ELR (cell line): ENCODE data around the gene UROD.
"Not testable (repeated sequence)": the region's sequence is repeated elsewhere in the genome, so short reads cannot be mapped to it uniquely, and the experiment has no call there.

Experiments used
- DNase-seq: peaks from one replicate; pipeline ENCODE4 v3.0.0-alpha.2; 2015; ENCODE audit warnings: low read depth

Gene UROD

GRCh38 chr1:45040297-45040696 lies 28.2 kb downstream of the UROD start:
- DNase-seq = no peak

GRCh38 chr1:45043094-45043493 lies 31.0 kb downstream of the UROD start:
- DNase-seq = no peak

GRCh38 chr1:45044916-45045315 lies 32.9 kb downstream of the UROD start:
- no peak for DNase-seq

GRCh38 chr1:45047032-45047431 lies 35.0 kb downstream of the UROD start:
- no peak for DNase-seq

GRCh38 chr1:45051005-45051772 lies 39.1 kb downstream of the UROD start:
- no peak for DNase-seq

DNA sequence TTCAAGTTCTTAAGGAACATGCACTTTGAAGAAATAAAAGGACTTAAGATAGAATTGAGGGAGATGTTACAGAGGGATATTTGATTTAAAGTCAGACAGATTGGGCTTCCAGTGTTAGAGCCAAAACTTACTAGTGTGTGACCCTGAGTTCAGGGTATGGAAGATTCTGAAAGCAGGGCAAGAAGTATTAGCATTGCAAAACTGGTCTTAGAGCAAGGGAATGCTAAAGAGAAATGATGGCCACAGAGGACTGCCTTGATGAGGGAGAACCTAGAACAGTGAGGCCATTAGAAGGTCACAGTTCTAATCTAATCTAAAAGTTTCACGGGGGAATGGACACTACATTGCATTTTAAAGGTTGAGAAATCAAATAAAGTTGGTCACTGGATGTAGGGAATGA lies 45.5 kb downstream of the UROD start:
- no peak for DNase-seq

DNA sequence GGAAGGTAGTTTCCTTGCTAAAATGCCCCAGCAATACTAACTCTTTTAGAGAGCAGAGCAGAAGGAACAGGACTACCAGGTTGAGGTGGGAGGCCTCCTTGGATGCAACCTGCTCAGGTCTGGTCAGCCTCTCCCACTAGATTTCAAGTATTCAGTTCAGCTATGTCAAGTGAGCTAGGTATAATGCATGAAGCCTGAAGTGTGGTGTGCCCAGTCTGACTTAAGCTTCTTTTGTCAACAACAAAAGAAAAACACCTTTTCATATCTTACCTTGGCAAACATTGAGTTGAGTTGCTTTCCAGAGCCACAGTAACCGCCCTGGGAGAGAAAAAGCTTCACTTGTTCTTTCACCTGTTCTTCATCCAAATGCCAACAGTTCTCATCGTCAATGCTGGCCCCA lies 47.8 kb downstream of the UROD start:
- DNase-seq = no peak

DNA sequence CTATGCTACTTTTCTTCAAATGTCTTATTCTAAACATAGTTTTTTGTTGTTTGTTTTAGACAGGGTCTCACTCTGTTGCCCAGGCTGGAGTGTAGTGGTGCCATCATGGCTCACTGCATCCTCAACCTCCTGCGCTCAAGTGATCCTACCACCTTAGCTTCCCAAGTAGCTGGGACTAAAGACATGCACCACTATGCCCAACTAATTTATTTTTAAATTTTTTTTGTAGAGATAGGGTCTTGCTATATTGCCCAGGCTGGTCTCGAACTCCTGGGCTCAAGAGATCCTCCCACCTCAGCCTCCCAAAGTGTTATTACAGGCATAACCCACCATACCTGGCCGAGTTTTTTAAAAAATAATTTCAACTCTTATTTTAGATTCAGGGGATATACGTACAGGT lies 50.4 kb downstream of the UROD start:
- DNase-seq = not testable (repeated sequence)

DNA sequence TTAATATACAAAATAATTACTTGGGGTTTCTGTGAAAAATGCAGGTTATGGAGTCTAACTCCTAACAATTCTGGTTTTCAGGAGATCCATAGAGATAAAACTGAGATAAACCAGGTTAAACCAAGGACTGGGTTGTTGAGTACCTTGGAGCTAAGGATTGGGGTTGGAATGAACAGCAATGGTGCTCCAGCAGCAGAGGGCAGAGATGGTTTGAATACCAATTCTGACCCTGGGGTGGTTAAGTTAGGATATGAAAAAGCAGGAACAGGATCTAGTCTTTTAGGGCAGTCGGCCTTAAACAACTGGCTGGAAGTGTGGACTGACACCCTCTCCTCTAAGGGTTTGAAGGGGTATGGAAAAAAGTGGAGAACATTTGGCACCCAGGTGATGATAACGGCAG lies 53.0 kb downstream of the UROD start:
- no peak for DNase-seq
